HG02885 (cell line): ENCODE data around the gene NOTCH1.

Experiments
- ATAC-seq: cut with Tn5 transposase; IDR thresholded peaks from one replicate; pipeline ENCODE4 v1.9.1; 2021; ENCODE audit warnings: mild to moderate bottlenecking; ENCODE audit not compliant: unreplicated experiment, poor library complexity

The NOTCH1 gene

DNA sequence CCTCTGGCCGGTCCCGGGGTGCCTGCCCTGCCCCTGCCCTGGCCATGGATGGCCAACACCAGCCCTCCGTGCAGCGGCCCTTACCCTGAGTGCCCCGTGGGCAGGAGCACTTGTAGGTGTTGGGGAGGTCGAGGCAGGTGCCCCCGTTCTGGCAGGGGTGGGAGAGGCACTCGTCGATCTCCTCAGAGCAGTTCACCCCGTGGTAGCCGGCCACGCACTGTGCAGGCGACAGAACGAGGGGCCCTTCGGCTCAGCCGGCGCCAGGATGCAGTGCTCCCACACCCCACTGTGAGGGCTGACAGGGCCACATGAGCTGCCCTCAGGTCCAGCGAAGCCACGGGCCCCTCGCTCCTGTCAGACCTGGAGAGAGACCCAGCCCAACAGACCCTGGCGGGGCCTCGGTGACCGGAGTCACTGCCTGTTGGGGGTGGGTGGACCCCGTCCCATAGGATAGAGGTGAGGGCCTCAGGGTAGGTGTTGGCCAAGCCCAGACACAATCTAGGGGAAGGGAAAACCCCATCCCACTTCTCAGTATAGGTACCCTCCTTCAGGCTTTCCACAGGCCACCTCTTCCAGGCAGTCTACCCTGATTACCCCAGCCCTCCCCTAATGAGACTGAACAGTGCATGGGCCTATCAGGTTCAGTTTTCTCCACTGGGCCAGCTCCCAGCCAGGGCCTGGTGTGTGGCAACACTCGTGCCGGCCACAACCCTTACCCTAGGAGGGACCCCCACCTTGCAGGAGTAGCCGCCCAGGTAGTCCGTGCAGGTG, 38.4 kb downstream of the NOTCH1 start:
- no peak for ATAC-seq

DNA sequence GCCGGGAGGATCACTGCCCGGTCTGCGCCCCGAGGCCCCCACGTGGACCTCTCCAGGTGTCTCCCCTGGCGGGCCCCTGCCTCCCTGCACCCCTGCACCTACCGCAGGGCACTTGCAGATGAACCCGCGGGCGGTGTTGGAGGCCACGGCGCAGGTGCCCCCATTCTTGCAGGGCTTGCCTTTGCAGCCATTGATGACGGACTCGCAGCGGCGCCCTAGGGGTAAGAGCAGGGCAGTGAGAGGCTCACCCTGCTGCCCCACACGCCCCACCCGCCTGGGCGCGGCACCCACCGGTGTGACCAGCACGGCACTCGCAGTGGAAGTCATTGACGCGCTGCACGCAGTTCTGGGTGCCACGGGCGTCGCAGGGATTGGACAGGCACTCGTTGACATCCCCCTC, 39.4 kb downstream of the NOTCH1 start:
- ATAC-seq = no peak

DNA sequence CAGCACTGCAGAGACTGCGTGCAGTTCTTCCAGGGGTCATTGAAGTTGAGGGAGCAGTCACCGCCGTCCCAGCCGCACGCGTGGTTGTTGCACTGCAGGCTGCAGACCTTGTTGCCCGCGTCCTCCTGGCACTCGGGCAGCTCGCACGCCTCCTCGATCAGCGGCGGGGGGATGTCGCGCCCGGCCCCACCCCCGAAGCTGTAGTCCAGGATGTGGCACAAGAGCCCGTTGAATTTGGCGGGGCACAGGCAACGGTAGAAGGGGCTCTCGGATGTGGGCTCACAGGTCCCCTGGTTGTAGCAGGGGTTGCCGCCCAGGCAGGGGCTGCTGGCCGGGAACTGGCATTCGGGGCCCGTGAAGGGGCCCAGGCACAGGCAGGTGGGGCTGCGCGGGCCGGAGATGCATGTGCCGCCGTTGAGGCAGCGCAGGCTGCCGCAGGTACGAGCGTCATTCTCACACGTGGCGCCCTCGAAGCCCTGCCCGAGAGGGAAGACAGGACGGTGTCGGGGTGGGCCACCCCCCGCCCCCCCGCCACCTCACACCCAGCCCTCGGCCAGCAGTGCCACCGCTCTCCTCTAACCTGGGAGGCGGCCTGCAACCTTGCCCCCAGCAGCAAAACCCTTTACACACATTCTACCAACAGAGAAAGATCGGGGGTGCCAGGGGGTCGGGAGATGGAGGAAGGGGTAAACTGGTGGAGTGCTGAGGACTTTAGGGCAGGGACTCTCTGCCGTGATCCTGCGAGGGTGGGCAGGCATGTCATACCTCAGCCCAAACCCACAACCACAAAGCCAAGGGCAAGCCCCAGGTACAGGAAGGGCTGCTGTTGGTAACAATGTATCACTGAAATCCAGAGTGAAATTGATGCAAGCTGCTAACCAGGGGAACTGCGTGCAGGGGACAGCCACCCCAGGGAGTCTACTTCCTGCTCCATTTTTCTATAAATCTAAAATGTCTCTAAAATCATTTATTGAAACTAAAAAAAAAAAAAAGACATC, 40.1 kb downstream of the NOTCH1 start:
- no peak for ATAC-seq

DNA sequence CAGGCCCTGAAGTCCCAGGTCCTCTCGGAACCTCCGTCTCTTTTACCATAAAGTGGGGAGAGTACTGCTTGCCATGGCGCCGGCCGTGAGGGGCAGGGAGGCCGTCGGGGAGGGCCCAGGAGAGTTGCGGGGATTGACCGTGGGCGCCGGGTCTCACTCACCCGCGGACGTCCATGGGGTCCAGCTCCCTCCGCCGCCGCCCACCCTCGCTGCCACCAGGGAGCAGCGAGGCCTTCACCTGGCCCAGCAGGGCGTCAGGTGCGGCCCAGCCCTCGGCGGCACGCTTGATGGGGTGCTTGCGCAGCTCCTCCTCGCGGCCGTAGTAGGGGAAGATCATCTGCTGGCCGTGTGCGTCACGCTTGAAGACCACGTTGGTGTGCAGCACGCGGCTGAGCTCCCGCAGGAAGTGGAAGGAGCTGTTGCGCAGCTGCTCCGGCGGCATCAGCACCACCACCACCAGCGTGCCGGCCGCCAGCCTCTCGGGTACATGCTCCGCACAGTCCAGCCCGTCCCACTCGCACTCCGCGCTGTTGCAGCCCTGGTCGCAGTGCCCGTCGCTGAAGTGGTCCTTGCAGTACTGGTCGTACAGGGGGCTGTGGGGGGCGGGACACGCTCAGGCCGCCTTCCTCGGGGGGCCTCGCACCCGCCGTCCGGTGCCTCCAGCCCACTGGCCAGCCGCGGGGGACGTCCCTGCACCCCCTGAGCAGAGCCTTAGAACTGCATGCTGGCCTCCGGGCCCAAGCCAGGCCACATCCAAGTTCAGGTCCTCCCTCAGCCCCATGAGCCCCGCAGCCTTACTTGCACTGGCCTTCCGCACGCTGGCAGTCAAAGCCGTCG, 41.1 kb downstream of the NOTCH1 start:
- ATAC-seq = no peak

DNA sequence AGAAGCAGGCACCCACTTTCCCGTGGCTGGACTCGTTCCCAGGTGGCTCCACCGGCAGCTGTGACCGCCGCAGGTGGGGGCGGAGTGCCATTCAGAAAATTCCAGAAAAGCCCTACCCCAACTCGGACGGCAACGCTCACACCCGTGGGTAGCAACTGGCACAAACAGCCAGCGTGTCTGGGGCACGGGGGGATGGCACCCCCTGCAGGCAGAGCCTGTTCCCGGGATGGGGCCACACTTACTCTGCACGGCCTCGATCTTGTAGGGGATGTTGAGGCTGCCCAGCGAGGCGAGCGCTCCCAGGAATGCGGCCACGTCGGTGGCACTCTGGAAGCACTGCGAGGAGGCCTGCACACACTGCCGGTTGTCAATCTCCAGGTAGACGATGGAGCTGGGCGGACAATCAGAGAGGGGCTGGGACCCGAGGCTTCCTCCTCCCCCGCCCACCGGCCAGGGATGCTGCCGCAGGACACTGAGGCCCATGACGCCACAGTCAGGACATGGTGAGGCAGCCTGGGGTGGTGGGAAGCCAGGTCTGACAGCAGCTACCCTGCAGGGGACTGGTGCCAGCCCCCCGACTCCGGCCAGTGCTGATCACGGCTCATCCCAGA, 42.8 kb downstream of the NOTCH1 start:
- no peak for ATAC-seq

DNA sequence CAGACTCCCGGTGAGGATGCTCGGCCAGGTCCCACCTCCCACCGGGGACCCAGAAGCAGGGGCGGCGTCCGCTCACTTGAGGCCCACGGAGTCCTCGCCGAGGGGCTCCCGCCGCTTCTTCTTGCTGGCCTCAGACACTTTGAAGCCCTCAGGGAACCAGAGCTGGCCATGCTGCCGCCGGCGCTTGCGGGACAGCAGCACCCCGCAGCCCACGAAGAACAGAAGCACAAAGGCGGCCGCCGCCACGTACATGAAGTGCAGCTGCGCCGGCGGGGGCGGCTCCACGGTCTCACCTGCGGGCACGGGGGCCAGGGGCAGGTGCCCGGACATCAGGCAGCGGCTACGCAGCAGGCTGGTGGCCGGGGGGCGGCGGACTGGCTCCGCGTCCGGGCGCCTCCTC, 43.7 kb downstream of the NOTCH1 start:
- no peak for ATAC-seq

DNA sequence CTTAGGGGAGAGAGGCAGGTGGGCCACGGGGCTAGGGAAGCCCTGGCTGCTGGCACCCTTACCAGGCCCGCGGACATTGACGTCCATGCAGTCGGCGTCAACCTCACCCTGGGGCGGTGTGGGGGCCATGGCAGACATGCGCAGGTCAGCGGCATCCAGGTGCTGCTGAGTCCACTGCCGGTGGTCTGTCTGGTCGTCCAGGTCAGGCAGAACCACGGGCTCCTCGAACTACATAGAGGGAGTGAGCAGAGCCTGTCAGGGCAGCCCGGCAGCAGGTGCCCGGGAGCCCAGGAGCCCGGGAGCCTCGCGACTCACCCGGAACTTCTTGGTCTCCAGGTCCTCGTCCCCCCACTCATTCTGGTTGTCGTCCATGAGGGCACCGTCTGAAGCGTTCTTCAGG, 44.2 kb downstream of the NOTCH1 start:
- no peak for ATAC-seq

DNA sequence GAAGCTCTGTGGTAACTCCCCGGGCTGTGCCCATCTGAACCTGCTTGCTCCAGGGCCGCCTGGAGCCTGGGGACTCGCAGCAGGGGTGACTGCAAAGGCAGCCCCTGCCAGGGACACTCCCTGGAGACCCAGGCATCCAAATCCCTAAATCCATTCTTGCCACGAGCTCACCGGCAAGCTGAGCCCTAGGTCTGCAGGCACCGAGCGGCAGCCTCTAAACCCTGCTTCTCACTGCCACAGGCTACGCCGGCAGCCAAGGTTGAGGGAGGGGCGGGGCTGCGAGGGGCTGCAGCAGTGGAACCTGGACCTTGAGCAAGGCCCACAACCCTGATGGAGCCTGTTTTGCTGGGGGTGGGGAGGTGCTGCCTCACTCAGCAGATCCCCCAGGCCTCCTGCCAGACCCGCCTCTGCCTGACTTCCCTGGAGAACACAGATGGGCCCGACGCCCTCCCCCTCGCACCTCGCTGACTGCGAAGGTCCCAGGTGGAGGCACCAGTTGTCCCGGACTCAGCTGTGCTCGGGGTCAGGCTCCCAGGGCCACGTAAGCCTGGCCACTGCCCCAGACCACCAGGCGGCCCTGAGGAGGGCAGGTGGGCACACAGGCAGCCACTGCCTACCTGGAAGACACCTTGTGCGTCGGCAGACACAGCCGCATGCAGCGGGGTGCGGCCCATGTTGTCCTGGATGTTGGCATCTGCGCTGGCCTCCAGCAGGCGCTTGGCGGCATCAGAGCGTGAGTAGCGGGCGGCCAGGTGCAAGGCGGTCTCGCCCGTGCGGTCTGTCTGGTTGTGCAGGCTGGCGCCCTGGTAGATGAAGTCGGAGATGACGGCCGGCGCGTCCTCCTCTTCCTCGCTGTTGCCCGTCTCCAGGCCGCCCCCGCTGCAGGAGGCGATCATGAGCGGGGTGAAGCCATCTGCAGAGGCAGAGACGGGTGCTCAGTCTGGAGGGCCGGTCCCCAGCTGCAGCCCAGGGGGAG, 45.6 kb downstream of the NOTCH1 start:
- no peak for ATAC-seq

DNA sequence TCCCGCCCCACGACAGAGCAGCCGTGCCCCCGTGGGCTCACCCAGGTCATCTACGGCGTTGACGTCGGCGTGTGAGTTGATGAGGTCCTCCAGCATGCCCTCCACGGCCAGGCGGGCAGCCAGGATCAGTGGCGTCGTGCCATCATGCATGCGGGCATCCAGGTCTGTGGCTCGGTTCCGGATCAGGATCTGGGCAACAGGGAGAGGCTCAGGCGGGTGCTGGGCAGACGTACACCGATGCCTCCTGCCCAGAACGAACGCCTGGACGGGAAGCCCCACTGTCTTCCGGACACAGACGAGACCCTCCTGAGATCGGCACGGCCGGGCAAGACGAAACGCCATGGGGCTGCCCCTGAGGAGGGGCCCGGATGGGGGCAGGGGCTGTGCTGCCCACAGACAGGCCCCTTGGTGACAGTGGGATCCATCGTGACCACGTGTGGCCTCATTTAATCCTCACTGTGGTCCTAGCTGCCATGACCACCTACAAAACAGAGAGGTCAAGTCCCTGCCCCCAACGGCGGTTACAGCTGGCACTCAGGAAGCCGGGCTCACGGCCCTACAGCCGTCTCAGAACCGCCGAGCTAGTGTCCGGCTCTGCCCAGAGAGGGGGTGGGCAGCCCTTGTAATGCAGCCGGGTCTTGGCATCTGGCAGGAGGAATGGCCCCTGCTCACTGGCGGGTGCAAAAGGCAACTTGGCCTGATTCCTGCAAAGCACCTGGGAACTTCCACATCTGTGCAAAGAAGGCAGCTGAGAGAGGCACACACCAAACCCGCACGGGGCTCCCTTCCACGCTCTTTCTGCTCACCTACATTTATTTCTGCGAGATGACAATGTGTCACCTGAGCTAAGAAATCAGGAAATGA, 46.5 kb downstream of the NOTCH1 start:
- no peak for ATAC-seq

DNA sequence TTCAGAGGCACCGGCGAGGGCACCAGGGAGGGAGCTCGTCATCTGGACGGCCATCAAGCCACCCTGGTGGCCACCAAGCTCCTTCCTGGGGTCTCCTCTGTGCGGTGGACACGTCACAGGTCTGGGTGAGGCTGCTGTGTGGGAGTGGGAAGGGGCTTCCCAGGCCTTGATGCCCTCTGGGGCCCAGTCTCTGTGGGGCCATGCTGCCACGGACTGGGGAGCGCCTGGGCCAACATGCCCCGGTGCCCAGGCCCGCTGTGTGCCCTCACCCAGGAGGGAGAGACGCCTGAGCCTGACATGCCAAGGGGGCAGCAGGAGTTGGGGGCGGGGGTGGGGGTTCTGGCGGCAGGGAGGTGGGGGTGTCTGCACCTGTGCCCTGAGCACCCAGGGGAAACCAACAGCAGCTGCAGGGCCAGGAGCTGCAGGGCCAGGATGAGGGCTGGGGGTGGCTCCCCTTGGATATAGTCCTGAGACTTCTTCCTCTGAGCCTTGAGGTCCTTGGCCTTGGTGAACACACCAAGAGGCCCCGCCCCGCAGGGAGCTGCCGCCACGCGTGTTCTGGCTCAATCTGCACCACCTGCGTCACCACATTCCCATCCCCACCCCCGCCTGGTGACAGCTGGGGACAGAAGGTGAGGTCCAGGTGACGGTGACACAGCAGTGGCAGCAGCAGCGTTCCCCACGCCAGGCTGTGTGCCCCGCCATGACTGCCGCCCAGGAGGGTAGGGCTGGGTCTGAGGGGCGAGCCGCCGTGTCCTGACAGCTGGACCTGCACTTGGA, 47.7 kb downstream of the NOTCH1 start:
- ATAC-seq = no peak

DNA sequence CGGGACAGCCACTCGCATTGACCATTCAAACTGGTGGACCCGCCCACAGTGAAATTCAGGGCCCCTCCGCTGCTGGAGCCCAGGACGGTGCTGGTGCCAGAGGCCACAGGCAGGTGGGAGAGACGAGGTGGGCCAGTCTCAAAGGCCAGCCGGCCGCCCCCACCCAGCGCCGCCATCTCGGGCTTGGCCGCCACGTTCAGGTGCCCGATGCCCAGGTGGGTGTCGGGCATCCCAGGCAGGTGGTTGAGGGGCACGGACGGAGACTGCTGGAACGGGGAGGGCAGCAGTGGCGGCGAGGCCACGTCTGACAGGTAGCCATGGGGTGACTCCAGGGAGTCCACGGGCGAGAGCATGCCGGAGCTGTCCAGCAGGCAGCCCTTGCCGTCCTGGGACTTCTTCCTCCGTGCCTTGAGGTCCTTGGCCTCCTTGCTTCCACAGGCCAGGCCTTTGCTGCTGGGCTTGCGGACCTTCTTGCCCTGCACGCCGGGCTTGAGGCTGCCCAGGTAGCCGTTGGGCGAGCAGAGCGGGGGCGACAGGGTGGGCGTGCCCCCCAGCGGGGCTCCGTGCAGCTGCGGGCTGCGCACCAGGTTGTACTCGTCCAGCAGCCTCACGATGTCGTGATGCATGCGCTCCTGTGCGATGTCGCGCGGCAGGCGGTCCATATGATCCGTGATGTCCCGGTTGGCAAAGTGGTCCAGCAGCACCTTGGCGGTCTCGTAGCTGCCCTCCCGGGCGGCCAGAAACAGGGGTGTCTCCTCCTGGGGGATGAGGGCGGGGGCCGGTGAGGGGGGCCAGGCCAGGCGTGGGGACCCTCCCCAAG, 48.8 kb downstream of the NOTCH1 start:
- ATAC-seq = no peak

DNA sequence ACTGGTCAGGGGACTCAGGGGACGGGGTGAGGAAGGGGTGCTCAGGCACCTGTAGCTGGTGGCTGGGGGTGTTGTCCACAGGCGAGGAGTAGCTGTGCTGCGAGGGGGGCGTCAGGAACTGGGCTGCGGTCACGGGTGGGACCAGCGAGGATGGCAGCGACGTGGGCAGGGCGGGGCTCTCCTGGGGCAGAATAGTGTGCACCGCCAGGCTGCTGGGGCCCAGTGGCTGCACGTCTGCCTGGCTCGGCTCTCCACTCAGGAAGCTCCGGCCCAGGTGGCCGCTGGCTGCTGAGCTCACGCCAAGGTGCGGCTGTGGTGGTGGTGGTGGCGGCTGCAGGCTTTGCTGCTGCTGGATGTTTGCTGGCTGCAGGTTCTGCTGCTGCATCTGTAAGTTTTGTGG, 49.7 kb downstream of the NOTCH1 start:
- ATAC-seq = no peak

DNA sequence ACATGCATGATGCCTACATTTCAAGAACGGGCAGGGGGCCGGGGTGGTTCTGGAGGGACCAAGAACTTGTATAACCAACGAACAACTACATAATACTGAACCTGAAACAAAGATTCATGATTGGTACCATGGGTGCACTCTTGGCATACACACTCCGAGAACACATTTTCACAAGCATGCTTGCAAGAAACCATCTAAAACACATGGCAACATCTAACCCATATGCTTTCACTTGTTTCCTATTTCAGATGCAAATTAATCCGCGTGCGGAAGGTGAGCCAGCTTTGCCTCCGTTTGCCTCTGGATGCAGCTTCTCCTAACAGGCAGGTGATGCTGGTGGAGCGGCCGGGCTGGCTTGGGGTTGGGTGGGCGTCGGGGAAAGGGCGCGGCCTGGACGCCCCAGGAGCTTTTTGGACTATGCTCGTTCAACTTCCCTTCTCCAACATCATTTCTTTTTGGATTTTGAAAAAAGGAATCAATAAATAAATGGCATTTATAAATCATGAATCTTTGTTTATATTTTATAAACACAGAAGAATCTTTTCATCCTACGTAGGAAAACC, 50.5 kb downstream of the NOTCH1 start:
- no peak for ATAC-seq

DNA sequence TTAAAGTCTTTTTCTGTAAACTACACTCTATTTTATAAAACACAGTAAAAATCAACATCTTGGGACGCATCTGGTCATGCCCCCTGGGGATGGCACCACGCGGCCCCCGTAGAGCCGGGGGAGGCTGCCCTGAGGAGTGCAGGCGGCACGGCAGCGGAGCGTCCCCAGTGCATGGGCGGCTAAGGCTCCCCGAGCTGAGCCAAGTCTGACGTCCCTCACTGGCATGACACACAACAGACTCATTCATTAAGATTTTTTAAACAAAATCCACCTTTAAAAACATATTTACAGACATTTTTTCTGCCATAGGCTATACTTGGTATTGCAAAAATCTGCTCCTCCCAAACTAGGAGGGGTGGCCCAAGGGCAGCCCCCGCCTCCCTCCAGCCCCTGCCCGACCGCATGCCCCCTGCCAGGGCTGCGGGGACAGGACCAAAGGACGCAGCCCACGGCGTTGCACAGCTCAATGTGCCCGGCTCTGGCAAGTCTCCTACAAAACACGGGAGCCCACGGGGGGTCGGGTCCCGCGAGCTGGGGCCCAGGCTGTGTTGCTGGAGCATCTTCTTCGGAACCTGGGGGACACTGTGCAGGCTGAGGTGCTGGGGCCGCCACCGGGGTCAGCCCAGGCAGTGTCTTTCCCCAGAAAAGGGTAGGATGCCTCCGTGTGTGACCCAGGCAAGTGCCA, 51.2 kb downstream of the NOTCH1 start:
- ATAC-seq = no peak

DNA sequence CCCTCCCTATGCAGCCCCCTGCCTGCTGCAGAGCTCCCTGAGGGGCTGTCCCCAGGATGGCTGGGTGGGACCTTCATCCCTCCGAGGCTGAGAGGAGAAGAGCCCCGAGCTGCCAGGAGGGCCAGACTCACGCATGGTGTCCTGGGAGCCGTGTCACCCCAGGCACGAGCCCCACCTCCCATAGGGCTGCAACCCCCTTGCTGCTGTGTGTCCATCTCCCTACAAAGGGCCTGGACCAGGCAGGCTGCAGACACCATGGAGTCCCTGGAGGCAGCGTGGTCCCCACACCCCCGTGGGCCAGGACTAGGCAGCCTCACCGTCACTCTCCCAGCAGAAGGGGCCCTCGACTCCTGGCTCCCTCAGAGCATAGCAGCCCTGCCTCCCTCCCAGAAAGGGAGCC, 51.8 kb downstream of the NOTCH1 start:
- ATAC-seq = no peak

DNA sequence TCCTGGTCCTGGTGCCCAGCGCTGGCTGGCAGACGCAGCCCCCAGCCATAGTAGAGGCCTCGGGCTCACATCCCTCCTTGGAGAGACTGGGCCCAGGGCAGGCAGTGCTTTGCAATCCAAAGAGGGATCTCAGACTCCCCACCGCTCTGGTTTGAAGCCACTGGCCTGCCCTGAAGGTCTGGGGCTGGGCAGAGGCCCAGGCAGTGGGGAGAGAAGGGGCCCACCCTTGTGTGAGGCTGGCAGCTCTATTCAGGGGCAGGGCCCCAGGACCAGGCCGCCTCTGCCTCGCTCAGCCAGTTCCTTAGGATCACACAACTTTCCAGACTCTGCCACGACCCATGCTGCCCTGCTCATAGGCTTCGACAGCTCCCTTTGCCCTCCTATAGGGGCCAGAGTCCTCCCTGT, 52.3 kb downstream of the NOTCH1 start:
- no peak for ATAC-seq
